Breast epithelium (tissue), 3 donors: ENCODE results near the gene MALRD1.
"Not testable (repeated sequence)": the region's sequence is repeated elsewhere in the genome, so short reads cannot be mapped to it uniquely, and the experiment has no call there.

Source experiments
- CTCF ChIP-seq, 3 donors: fragments of 450-650 bp; IDR thresholded peaks; one replicate each; pipeline ENCODE4 v1.5.1; 2016 to 2017; ENCODE audit warnings: antibody characterized with exemption in 3 of 3, mild to moderate bottlenecking in 3 of 3, moderate library complexity in 3 of 3
- POLR2A ChIP-seq: fragments of 450-650 bp; IDR thresholded peaks from one replicate; pipeline ENCODE4 v1.6.1; 2016; ENCODE audit warnings: antibody characterized with exemption, mild to moderate bottlenecking, moderate library complexity
- POLR2AphosphoS5 ChIP-seq, 3 donors: sonication (generic); formaldehyde crosslinking; IDR thresholded peaks; one replicate each; pipeline ENCODE4 v1.6.1; 2017; ENCODE audit warnings: antibody characterized with exemption in 3 of 3

- not testable (repeated sequence) for TF ChIP-seq POLR2A; CTCF (IDR thresholded peaks at IDR 0.05); POLR2AphosphoS5 (IDR thresholded peaks at IDR 0.05)
Observed at GRCh38 chr10:19739232-19739631, 690.6 kb downstream of the MALRD1 start.
